Tibial nerve (tissue), 4 donors: ENCODE data around the gene HOXB7. TPM values are rescaled to one million over a fixed set of nuclear protein-coding genes. Genes with fewer than 3 reads are reported as not detected.

Experiments
- DNase-seq, 2 donors: peaks; one replicate each; pipeline ENCODE4 v3.0.0-alpha.2; 2019; ENCODE audit warnings: low spot score in 2 of 2
- H3K27ac ChIP-seq, 4 donors: fragments of 200-600 bp; sonication (generic) in 3 of 4; one replicate each; pipeline ENCODE4 v1.5.1; 2017 to 2019; ENCODE audit warnings: mild to moderate bottlenecking in 1 of 4
- H3K27me3 ChIP-seq, 2 donors: fragments of 200-600 bp; sonication (generic) in 1 of 2; one replicate each; pipeline versions ENCODE4 v1.5.1 to v1.6.0; 2017 to 2019
- H3K36me3 ChIP-seq, 3 donors: fragments of 200-600 bp; sonication (generic); one replicate each; pipeline ENCODE4 v1.5.1; 2018 to 2019
- H3K4me1 ChIP-seq, 4 donors: fragments of 200-600 bp; sonication (generic) in 3 of 4; one replicate each; pipeline ENCODE4 v1.5.1; 2017 to 2019
- H3K4me3 ChIP-seq, 4 donors: fragments of 200-600 bp; sonication (generic) in 3 of 4; one replicate each; pipeline ENCODE4 v1.5.1; 2017 to 2019; ENCODE audit warnings: mild to moderate bottlenecking in 1 of 4, moderate library complexity in 1 of 4
- H3K9me3 ChIP-seq, 4 donors: fragments of 200-600 bp; sonication (generic) in 3 of 4; one replicate each; pipeline ENCODE4 v1.5.1; 2017 to 2019
- EP300 ChIP-seq, 2 donors: sonication (generic); formaldehyde crosslinking; IDR thresholded peaks; one replicate each; pipeline ENCODE4 v1.6.1; 2017; ENCODE audit warnings: antibody characterized with exemption in 2 of 2, mild to moderate bottlenecking in 1 of 2
- POLR2A ChIP-seq, 2 donors: fragments of 450-650 bp; IDR thresholded peaks; one replicate each; pipeline ENCODE4 v1.6.1; 2017; ENCODE audit warnings: antibody characterized with exemption in 2 of 2, mild to moderate bottlenecking in 2 of 2, moderate library complexity in 2 of 2
- WGBS, 2 donors: methylation state at CpG; one replicate each; pipeline ENCODE4 v1.1.5; 2018; 5-methylcytosine and 5-hydroxymethylcytosine counted together
- total RNA-seq, 4 donors: library from RNA; depleted of rRNA; stranded (reverse); fragments of >200 nt; gene quantifications; one replicate each; pipeline ENCODE4 v1.1.0, GENCODE V29; 2016
- TF ChIP-seq, protein P1 (sequence below), 5 experiments: fragments of 200-600 bp in 3 of 5; fragments of 450-650 bp in 2 of 5; sonication (generic) in 3 of 5; IDR thresholded peaks; one replicate each; pipeline ENCODE4 v1.5.1; 2016 to 2019; ENCODE audit warnings: antibody characterized with exemption in 5 of 5, mild to moderate bottlenecking in 3 of 5, moderate library complexity in 2 of 5

HOXB7 gene
- total RNA-seq, 4 donors from 2014 or later = 1.8 to 4.0 (median 2.3) TPM

GRCh38 chr17:48561884-48562810 lies 48.7 kb downstream of the HOXB7 start:
- no peak overlapping the region for H3K4me3 ChIP-seq
- H3K36me3 ChIP-seq = no peaks in the 10 kb centered on the region
- 62 to 63% methylated on average over 15 of the region's 15 CpGs for WGBS, 2 donors
- H3K27ac ChIP-seq = no peak overlapping the region
- peaks cover 0 to 37% (median 10%) of the 10 kb centered on the region in 4 donors for H3K4me1 ChIP-seq
- H3K27me3 ChIP-seq = peaks cover 0 to 98% of the 10 kb centered on the region in 2 donors
- DNase-seq = no peak
- H3K9me3 ChIP-seq = no peaks in the 10 kb centered on the region
- TF ChIP-seq, protein P1, sequence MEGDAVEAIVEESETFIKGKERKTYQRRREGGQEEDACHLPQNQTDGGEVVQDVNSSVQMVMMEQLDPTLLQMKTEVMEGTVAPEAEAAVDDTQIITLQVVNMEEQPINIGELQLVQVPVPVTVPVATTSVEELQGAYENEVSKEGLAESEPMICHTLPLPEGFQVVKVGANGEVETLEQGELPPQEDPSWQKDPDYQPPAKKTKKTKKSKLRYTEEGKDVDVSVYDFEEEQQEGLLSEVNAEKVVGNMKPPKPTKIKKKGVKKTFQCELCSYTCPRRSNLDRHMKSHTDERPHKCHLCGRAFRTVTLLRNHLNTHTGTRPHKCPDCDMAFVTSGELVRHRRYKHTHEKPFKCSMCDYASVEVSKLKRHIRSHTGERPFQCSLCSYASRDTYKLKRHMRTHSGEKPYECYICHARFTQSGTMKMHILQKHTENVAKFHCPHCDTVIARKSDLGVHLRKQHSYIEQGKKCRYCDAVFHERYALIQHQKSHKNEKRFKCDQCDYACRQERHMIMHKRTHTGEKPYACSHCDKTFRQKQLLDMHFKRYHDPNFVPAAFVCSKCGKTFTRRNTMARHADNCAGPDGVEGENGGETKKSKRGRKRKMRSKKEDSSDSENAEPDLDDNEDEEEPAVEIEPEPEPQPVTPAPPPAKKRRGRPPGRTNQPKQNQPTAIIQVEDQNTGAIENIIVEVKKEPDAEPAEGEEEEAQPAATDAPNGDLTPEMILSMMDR (IDR thresholded peaks at IDR 0.05) = peak in 1 of 5 experiments; percentile 11
- TF ChIP-seq EP300 (IDR thresholded peaks at IDR 0.05) = no peak

GRCh38 chr17:48559840-48560817 lies 50.7 kb downstream of the HOXB7 start:
- Histone ChIP-seq H3K36me3 (no peaks in the 10 kb centered on the region), H3K4me1 (peaks cover 0 to 55% (median 14%) of the 10 kb centered on the region in 4 donors), H3K27ac (peak overlapping the region in 2 of 4 donors; percentile 11 to 59), H3K9me3 (no peaks in the 10 kb centered on the region), H3K4me3 (no peak overlapping the region), H3K27me3 (peaks cover 0 to 96% of the 10 kb centered on the region in 2 donors)
- no peak for DNase-seq
- 50 to 51% methylated on average over 14 of the region's 14 CpGs for WGBS, 2 donors
- TF ChIP-seq, protein P1 (IDR thresholded peaks at IDR 0.05) = no peak
- TF ChIP-seq POLR2A (IDR thresholded peaks at IDR 0.05) (no peak), EP300 (IDR thresholded peaks at IDR 0.05) (no peak)

DNA sequence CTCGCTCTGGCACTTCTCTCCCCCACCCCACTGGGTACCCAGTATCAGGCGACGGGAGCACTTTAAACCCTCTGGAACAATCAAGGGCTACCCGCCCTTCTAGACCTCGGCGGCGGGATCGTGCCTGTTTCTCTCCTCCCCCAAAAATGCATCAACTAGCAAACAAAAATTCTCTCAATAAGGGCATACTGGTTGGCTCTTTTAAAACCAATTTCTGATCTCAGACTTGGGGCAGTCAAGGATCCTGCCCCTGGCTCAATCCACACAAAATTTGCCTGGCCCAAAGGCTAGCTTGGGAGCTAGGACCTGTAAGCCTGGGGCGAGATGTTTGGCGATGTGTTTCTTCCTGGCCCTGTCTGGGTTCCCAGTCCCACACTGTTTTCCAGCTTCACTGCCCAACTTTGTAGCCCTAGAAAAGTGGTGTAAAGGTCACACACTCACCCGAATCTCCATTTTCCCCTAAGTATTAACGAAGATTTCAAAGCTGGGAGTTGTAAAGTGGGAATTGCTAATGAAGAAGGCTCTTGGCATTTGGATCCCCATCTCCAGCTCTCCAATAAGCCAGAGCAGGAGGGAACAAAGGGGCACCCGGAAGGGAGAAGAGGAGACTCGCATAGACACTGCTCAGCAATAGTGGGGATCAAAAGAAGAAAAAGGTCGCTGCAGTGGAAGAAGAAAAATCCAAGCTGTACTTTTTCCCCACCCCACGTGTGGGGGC lies 51.5 kb downstream of the HOXB7 start:
- Histone ChIP-seq H3K4me1 (peaks cover 0 to 54% (median 14%) of the 10 kb centered on the region in 4 donors), H3K27ac (peak overlapping the region in 3 of 4 donors; percentile 11 to 59 (median 11)), H3K4me3 (no peak overlapping the region), H3K36me3 (no peaks in the 10 kb centered on the region), H3K27me3 (peaks cover 4 to 96% of the 10 kb centered on the region in 2 donors), H3K9me3 (no peaks in the 10 kb centered on the region)
- TF ChIP-seq EP300 (IDR thresholded peaks at IDR 0.05) (no peak), POLR2A (IDR thresholded peaks at IDR 0.05) (no peak)
- TF ChIP-seq, protein P1 (IDR thresholded peaks at IDR 0.05) = no peak
- DNase-seq = no peak
- WGBS, 2 donors = 57 to 60% methylated on average over 16 of the region's 16 CpGs

DNA sequence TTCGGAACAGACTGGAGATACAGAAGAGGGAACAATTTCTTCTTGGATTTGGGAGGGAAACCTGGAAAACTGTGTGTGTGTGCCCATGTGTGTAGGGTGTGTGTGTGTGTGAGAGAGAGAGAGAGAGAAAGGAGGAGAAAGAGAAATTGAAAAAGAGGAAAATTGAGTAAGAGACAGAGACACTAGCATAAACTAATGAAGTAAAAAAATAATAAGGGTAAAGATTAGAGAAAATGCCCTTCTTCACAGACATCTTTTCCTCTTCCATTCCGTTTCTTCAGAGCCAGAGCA lies 52.0 kb downstream of the HOXB7 start:
- Histone ChIP-seq H3K27ac (peak overlapping the region in 2 of 4 donors; percentile 11 to 42), H3K4me1 (peaks cover 0 to 50% (median 14%) of the 10 kb centered on the region in 4 donors), H3K4me3 (no peak overlapping the region), H3K27me3 (peaks cover 4 to 98% of the 10 kb centered on the region in 2 donors), H3K9me3 (no peaks in the 10 kb centered on the region), H3K36me3 (no peaks in the 10 kb centered on the region)
- DNase-seq = no peak
- TF ChIP-seq, protein P1 (IDR thresholded peaks at IDR 0.05) = no peak
- no peak for TF ChIP-seq EP300 (IDR thresholded peaks at IDR 0.05)
- TF ChIP-seq POLR2A (IDR thresholded peaks at IDR 0.05) = no peak
- 75 to 78% methylated on average over 2 of the region's 2 CpGs for WGBS, 2 donors
